Panc1 (cell line): ENCODE data around the gene UBE2L3.

Experiments
- CTCF ChIP-seq: fragments of 450-650 bp; IDR thresholded peaks from 2 replicates; pipeline ENCODE4 v1.5.1; 2017; ENCODE audit warnings: mild to moderate bottlenecking
- POLR2AphosphoS5 ChIP-seq: IDR thresholded peaks from 2 replicates; pipeline ENCODE4 v1.6.1; 2012; ENCODE audit warnings: mild to moderate bottlenecking, low read depth, low read length, moderate library complexity
- REST ChIP-seq, 2 experiments: IDR thresholded peaks; 2 replicates each; pipeline ENCODE4 v1.6.1; 2011 to 2012; ENCODE audit warnings: low read depth in 2 of 2, control low read depth in 1 of 2, low read length in 1 of 2, mild to moderate bottlenecking in 1 of 2, moderate library complexity in 1 of 2; ENCODE audit not compliant: insufficient read depth in 1 of 2
- SIN3A ChIP-seq: IDR thresholded peaks from 2 replicates; pipeline ENCODE4 v1.6.1; 2012; ENCODE audit warnings: low read depth, mild to moderate bottlenecking, low read length, moderate library complexity, borderline replicate concordance; ENCODE audit not compliant: insufficient read depth
- TCF7L2 ChIP-seq: IDR thresholded peaks from 2 replicates; pipeline ENCODE4 v1.6.1; 2011; ENCODE audit warnings: mild to moderate bottlenecking, low read depth, low read length, inconsistent platforms

- TF ChIP-seq CTCF (no peak), SIN3A (no peak), REST (IDR thresholded peaks at IDR 0.05; ENCODE audit: insufficient read depth in 1 of 2, low read depth in 2 of 2, low read length in 1 of 2) (no peak), POLR2AphosphoS5 (no peak), TCF7L2 (no peak)
Observed at GRCh38 chr22:21665047-21665851, 97.7 kb downstream of the UBE2L3 start.
